Suprapubic skin (tissue), 4 donors: ENCODE results near the gene TRIM46. TPM values are rescaled to one million over a fixed set of nuclear protein-coding genes. Genes with fewer than 3 reads are reported as not detected.
A peak's percentile ranks its signal among the peaks of the same experiment; 100 is the strongest.

Source experiments
- DNase-seq, 2 donors: peaks; one replicate each; pipeline ENCODE4 v3.0.0-alpha.2; 2019; ENCODE audit warnings: low spot score in 2 of 2
- H3K27ac ChIP-seq: fragments of 200-600 bp; sonication (generic); one replicate; pipeline ENCODE4 v1.5.1; 2019
- H3K27me3 ChIP-seq: fragments of 200-600 bp; sonication (generic); one replicate; pipeline ENCODE4 v1.5.1; 2019
- H3K36me3 ChIP-seq: fragments of 200-600 bp; sonication (generic); one replicate; pipeline ENCODE4 v1.5.1; 2019
- H3K4me1 ChIP-seq: fragments of 200-600 bp; sonication (generic); one replicate; pipeline ENCODE4 v1.5.1; 2019
- H3K4me3 ChIP-seq: fragments of 200-600 bp; sonication (generic); one replicate; pipeline ENCODE4 v1.5.1; 2019; ENCODE audit warnings: mild to moderate bottlenecking
- H3K9me3 ChIP-seq: fragments of 200-600 bp; sonication (generic); one replicate; pipeline ENCODE4 v1.5.1; 2019
- EP300 ChIP-seq: sonication (generic); formaldehyde crosslinking; IDR thresholded peaks from one replicate; pipeline ENCODE4 v1.6.1; 2017; ENCODE audit warnings: antibody characterized with exemption
- POLR2A ChIP-seq, 2 donors: fragments of 450-650 bp; IDR thresholded peaks; one replicate each; pipeline ENCODE4 v1.6.1; 2017; ENCODE audit warnings: antibody characterized with exemption in 2 of 2, mild to moderate bottlenecking in 2 of 2, moderate library complexity in 2 of 2
- POLR2AphosphoS5 ChIP-seq, 3 donors: sonication (generic); formaldehyde crosslinking; IDR thresholded peaks; one replicate each; pipeline ENCODE4 v1.6.1; 2017; ENCODE audit warnings: antibody characterized with exemption in 3 of 3
- WGBS: methylation state at CpG from one replicate; pipeline ENCODE4 v1.1.5; 2018; 5-methylcytosine and 5-hydroxymethylcytosine counted together
- total RNA-seq, 4 donors: library from RNA; depleted of rRNA; stranded (reverse); fragments of >200 nt; gene quantifications; one replicate each; pipeline ENCODE4 v1.1.0, GENCODE V29; 2016
- TF ChIP-seq, protein P1 (sequence below), 2 donors: fragments of 200-600 bp in 1 of 2; fragments of 450-650 bp in 1 of 2; sonication (generic) in 1 of 2; IDR thresholded peaks; one replicate each; pipeline ENCODE4 v1.5.1; 2016 to 2019; ENCODE audit warnings: antibody characterized with exemption in 2 of 2, mild to moderate bottlenecking in 1 of 2, moderate library complexity in 1 of 2

TRIM46 gene, protein sequence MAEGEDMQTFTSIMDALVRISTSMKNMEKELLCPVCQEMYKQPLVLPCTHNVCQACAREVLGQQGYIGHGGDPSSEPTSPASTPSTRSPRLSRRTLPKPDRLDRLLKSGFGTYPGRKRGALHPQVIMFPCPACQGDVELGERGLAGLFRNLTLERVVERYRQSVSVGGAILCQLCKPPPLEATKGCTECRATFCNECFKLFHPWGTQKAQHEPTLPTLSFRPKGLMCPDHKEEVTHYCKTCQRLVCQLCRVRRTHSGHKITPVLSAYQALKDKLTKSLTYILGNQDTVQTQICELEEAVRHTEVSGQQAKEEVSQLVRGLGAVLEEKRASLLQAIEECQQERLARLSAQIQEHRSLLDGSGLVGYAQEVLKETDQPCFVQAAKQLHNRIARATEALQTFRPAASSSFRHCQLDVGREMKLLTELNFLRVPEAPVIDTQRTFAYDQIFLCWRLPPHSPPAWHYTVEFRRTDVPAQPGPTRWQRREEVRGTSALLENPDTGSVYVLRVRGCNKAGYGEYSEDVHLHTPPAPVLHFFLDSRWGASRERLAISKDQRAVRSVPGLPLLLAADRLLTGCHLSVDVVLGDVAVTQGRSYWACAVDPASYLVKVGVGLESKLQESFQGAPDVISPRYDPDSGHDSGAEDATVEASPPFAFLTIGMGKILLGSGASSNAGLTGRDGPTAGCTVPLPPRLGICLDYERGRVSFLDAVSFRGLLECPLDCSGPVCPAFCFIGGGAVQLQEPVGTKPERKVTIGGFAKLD
- total RNA-seq = under 1 TPM in 2 of 4 donors, not detected in 2; 0.34 to 0.80 TPM

DNA sequence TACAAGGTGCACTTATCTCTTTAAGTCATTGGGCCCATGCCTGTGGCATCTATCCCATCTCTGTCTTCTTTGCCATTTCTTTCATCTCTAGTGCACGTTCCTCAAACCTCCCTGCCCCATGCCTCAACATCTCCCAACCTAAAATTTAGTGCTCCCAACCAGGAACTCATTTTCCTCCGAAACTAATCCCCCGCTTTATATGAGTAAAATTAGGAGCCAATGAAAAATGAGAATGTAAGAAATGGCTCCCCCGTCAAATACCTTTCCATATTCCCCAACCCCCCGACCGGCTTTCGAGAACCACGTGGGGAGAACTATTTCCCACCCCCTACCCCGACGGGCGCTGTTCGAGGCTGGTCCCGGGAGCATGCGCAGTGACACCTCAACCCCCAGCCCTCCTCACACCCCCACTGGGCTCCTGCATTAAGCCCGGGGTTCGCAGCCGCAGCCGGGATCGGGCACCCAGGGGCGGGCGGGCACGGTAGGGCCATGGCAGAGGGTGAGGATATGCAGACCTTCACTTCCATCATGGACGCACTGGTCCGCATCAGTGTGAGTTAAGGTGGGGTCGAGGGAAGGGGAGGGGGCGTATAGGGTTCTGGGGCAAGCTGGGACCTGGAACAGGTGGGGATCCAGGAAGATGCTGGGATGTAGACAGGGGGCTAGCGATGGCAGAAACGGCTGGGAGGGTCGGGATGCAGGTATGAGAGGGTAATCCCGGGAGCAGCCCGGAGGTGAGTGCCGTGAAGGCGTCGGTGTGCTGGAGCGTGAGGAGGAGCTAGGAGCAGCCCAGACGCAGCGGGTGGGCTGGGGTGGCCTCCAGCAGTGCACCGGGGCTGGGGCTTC is at the start of gene TRIM46:
TRIM46 (plus strand) TSS at position 372 of the 846 bp plus-strand sequence; CDS start at position 490, 118 bp downstream.
- TF ChIP-seq, protein P1, sequence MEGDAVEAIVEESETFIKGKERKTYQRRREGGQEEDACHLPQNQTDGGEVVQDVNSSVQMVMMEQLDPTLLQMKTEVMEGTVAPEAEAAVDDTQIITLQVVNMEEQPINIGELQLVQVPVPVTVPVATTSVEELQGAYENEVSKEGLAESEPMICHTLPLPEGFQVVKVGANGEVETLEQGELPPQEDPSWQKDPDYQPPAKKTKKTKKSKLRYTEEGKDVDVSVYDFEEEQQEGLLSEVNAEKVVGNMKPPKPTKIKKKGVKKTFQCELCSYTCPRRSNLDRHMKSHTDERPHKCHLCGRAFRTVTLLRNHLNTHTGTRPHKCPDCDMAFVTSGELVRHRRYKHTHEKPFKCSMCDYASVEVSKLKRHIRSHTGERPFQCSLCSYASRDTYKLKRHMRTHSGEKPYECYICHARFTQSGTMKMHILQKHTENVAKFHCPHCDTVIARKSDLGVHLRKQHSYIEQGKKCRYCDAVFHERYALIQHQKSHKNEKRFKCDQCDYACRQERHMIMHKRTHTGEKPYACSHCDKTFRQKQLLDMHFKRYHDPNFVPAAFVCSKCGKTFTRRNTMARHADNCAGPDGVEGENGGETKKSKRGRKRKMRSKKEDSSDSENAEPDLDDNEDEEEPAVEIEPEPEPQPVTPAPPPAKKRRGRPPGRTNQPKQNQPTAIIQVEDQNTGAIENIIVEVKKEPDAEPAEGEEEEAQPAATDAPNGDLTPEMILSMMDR (IDR thresholded peaks at IDR 0.05) = no peak
- no peak for TF ChIP-seq EP300
- no peak for TF ChIP-seq POLR2A (IDR thresholded peaks at IDR 0.05)
- TF ChIP-seq POLR2AphosphoS5 (IDR thresholded peaks at IDR 0.05) = no peak
- H3K27me3 ChIP-seq = peaks cover 15% of the 10 kb centered on the region
- peaks cover 20% of the 10 kb centered on the region for H3K36me3 ChIP-seq
- H3K9me3 ChIP-seq = no peaks in the 10 kb centered on the region
- H3K4me3 ChIP-seq = peak within 1 kb of the TSS; percentile 89
- peak within 1 kb of the TSS; percentile 90 for H3K27ac ChIP-seq
- WGBS = 3% methylated on average over 37 of the region's 38 CpGs
- H3K4me1 ChIP-seq = peaks cover 41% of the 10 kb centered on the region
- DNase-seq = peak; percentile 77 to 79

DNA sequence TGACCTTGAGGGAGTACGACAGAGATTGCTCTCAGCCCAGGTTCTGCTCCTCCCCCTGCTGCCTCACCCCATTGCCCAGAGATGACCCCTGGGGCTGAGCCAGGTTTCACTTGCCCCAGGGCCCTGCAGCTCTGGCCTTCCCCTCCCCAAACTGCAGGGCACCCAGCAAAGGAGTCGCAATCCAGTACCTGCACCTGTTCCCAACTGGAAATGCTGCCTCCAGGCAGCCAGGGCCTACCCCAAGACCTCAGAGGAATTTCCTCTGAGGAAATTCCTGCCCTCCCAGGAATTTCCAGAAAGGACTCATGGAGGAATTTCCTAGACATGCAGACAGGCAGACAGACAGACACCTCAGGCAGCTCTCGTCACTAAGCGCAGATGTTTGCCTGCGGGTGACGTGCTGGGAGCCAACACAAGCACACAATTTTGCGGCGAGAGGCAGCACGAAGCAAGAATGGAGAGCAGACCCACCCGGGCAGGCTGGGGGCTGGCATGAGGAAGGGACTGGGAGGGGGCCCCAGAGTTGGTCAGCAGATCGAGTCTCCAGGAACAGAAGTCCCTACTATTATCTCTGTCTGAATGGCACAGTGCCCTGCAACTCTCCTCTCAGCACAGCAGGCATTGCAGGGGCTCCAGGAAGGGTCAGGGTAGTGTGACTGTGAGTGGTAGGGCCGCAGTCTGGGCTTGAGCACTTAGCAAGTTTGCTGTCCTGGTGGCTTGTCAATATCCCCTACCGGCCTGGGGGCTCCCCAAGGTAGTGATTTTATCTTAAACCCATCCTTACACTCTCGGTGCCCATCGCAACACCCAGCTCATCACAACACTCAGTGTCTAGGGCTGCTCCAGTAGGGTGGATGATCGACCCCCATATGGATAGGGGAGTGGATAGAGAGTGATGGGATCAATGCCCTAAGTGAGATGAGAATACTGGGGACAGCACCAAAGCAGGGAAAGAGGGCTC is 48.9 kb upstream of the TRIM46 start:
- Histone ChIP-seq H3K9me3 (no peaks in the 10 kb centered on the region), H3K36me3 (no peaks in the 10 kb centered on the region), H3K27ac (peak overlapping the region; percentile 100), H3K27me3 (no peaks in the 10 kb centered on the region), H3K4me1 (peaks cover 54% of the 10 kb centered on the region), H3K4me3 (no peak overlapping the region)
- WGBS = 61% methylated on average over 8 of the region's 16 CpGs
- DNase-seq = no peak
- TF ChIP-seq POLR2A (IDR thresholded peaks at IDR 0.05) = no peak
- TF ChIP-seq, protein P1 (IDR thresholded peaks at IDR 0.05) = no peak
- no peak for TF ChIP-seq EP300
- no peak for TF ChIP-seq POLR2AphosphoS5 (IDR thresholded peaks at IDR 0.05)

DNA sequence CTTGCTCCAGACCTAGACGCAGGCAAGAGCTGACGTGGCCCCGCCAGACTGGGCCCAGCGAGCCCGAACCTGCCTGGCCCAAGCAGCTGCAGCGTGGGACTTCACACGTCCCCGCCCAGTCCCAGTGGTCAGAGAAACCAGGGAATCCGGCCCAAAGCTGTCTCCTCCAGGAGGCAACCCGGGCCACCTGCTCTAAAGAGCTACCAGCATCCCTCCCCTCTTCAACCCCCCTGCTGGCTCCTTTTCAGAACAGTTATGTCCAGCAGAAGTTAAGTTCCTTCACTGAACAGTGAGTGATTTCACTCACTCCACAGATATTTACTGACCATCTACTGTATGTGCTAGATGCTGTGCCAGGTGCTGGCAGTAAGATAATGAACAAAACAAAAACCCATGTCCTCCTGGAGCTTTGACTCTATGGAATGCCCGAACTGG is 48.1 kb upstream of the TRIM46 start:
- Histone ChIP-seq H3K9me3 (no peaks in the 10 kb centered on the region), H3K4me3 (peak overlapping the region; percentile 83), H3K36me3 (no peaks in the 10 kb centered on the region), H3K4me1 (peaks cover 62% of the 10 kb centered on the region), H3K27me3 (no peaks in the 10 kb centered on the region), H3K27ac (peak overlapping the region; percentile 100)
- WGBS = 23% methylated on average over 3 of the region's 11 CpGs
- TF ChIP-seq, protein P1 (IDR thresholded peaks at IDR 0.05) = no peak
- no peak for TF ChIP-seq POLR2AphosphoS5 (IDR thresholded peaks at IDR 0.05)
- no peak for TF ChIP-seq POLR2A (IDR thresholded peaks at IDR 0.05)
- TF ChIP-seq EP300 = no peak
- DNase-seq = no peak

DNA sequence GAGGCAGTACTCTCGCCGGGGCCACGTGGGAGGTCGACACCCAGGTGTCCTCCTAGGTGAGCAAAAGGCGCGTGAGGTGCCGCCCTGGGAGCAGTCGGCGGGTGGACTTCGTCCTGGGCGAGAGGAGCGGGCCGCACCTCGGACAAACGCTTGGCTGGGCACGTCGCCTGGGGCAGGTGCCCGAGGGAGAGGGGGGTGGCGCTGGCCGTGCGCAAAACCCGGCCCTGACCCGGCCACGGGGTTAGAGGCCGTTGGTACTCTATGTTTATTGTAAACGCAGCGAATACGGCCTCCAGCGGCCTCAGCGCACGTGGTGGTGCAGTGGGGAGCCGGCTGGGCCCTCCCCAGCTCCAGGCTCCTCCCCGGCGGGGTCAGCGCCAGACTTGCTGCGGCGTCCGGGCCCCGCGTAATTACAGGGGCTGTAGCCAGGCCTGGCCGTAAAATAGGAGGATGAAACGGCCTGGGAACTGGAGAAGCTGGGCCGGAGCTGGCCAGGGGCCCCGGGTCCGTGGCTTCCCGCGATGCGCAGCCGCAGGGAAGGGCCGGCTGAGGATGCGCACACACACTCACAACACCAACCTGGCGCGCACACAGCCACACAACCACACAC is 47.6 kb upstream of the TRIM46 start:
- Histone ChIP-seq H3K9me3 (no peaks in the 10 kb centered on the region), H3K4me3 (peak overlapping the region; percentile 83), H3K4me1 (peaks cover 67% of the 10 kb centered on the region), H3K27ac (peak overlapping the region; percentile 100), H3K36me3 (no peaks in the 10 kb centered on the region), H3K27me3 (no peaks in the 10 kb centered on the region)
- DNase-seq = peak in 1 of 2 donors; percentile 76
- TF ChIP-seq, protein P1 (IDR thresholded peaks at IDR 0.05) = no peak
- no peak for TF ChIP-seq POLR2AphosphoS5 (IDR thresholded peaks at IDR 0.05)
- no peak for TF ChIP-seq POLR2A (IDR thresholded peaks at IDR 0.05)
- TF ChIP-seq EP300 = no peak
- 43% methylated on average over 20 of the region's 53 CpGs for WGBS
